Activated effector memory CD4-positive, alpha-beta T cell treated with anti-CD3 and anti-CD28 coated beads, Interleukin-2, amount 50 U/mL, for 16 hours (primary cell): Measurements from ENCODE around the gene TRIM40.
"Not testable (repeated sequence)": the region's sequence is repeated elsewhere in the genome, so short reads cannot be mapped to it uniquely, and the experiment has no call there.

Experiments
- DNase-seq: peaks from one replicate; pipeline ENCODE4 v3.0.0-alpha.2; 2020

The TRIM40 gene

GRCh38 chr6:30113841-30114240 lies 22.1 kb upstream of the TRIM40 start:
- DNase-seq, result no peak

- no peak for DNase-seq
These were observed 19.2 kb upstream of the TRIM40 start for GRCh38 chr6:30116724-30117123.

GRCh38 chr6:30118691-30119090 lies 17.2 kb upstream of the TRIM40 start:
- DNase-seq, result not testable (repeated sequence)

GRCh38 chr6:30121446-30122366 lies 14.2 kb upstream of the TRIM40 start:
- no peak for DNase-seq

- DNase-seq, result no peak
These were observed 13.4 kb upstream of the TRIM40 start for GRCh38 chr6:30122515-30122914.

GRCh38 chr6:30127238-30128093 lies 8.5 kb upstream of the TRIM40 start:
- DNase-seq, result no peak

GRCh38 chr6:30129265-30130178 lies 6.4 kb upstream of the TRIM40 start:
- no peak for DNase-seq

GRCh38 chr6:30130179-30130679 lies 5.7 kb upstream of the TRIM40 start:
- no peak for DNase-seq

- DNase-seq, result peak; percentile 86
These were observed 4.8 kb upstream of the TRIM40 start for GRCh38 chr6:30130887-30131862.

- no peak for DNase-seq
These were observed 3.9 kb upstream of the TRIM40 start for GRCh38 chr6:30131947-30132497.

- DNase-seq, result no peak
These were observed 793 bp upstream of the TRIM40 start for GRCh38 chr6:30135147-30135546.

- DNase-seq, result no peak
These were observed 788 bp downstream of the TRIM40 start for GRCh38 chr6:30136570-30137286.

- not testable (repeated sequence) for DNase-seq
These were observed 4.3 kb downstream of the TRIM40 start for GRCh38 chr6:30140240-30140639.

GRCh38 chr6:30142665-30143064 lies 6.7 kb downstream of the TRIM40 start:
- DNase-seq, result no peak

GRCh38 chr6:30143780-30144179 lies 7.8 kb downstream of the TRIM40 start:
- no peak for DNase-seq

- DNase-seq, result no peak
These were observed 8.9 kb downstream of the TRIM40 start for GRCh38 chr6:30144811-30145210.

- DNase-seq, result no peak
These were observed 9.9 kb downstream of the TRIM40 start for GRCh38 chr6:30145818-30146217.

- DNase-seq, result no peak
These were observed 11.2 kb downstream of the TRIM40 start for GRCh38 chr6:30147096-30147495.

GRCh38 chr6:30149234-30149633 lies 13.3 kb downstream of the TRIM40 start:
- no peak for DNase-seq

- DNase-seq, result no peak
These were observed 14.1 kb downstream of the TRIM40 start for GRCh38 chr6:30149858-30150550.
